ENCODE results near the gene TTC32.

DNA sequence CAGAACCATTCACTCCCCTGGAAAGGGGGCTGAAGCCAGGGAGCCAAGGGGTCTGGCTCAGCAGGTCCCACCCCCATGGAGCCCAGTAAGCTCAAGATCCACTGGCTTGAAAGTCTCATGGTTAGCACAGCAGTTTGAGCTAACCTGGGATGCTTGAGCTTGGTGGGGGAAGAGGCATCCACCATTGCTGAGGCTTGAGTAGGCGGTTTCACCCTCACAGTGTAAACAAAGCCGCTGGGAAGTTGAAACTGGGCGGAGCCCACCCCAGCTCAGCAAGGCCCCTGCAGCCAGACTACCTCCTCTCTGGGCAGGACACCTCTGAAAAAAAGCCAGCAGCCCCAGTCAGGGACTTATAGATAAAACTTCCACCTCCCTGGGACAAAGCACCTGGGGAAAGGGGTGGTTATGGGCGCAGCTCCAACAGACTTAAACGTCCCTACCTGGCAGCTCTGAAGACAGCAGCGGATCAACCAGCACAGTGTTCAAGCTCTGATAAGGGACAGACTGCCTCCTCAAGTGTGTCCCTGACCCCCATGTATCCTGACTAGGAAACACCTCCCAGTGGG, 14.7 kb upstream of the TTC32 start:
- TF ChIP-seq, protein P1, sequence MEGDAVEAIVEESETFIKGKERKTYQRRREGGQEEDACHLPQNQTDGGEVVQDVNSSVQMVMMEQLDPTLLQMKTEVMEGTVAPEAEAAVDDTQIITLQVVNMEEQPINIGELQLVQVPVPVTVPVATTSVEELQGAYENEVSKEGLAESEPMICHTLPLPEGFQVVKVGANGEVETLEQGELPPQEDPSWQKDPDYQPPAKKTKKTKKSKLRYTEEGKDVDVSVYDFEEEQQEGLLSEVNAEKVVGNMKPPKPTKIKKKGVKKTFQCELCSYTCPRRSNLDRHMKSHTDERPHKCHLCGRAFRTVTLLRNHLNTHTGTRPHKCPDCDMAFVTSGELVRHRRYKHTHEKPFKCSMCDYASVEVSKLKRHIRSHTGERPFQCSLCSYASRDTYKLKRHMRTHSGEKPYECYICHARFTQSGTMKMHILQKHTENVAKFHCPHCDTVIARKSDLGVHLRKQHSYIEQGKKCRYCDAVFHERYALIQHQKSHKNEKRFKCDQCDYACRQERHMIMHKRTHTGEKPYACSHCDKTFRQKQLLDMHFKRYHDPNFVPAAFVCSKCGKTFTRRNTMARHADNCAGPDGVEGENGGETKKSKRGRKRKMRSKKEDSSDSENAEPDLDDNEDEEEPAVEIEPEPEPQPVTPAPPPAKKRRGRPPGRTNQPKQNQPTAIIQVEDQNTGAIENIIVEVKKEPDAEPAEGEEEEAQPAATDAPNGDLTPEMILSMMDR (IDR thresholded peaks at IDR 0.05), result no peak
- TF ChIP-seq POLR2A (IDR thresholded peaks at IDR 0.05) (no peak), POLR2AphosphoS5 (IDR thresholded peaks at IDR 0.05) (no peak)

Measured in breast epithelium (tissue), 3 donors.